Activated naive CD4-positive, alpha-beta T cell treated with anti-CD3 and anti-CD28 coated beads, Interleukin-2, amount 10 ng/mL, durations not matched to agents 7 days and 5 days (primary cell): ENCODE data around the gene PCDH9.

Experiments
- CTCF ChIA-PET: fragments of 350-600 bp; sonication (Branson Sonifier 250); formaldehyde crosslinking; loops from one replicate; lab custom pipeline; 2021; ENCODE audit warnings: antibody characterized with exemption; lab: Charles Lee
- DNase-seq: peaks from one replicate; pipeline ENCODE4 v3.0.0-alpha.2; 2020
- H3K27ac Mint-ChIP-seq: one replicate; pipeline ENCODE4 v1.8.0; 2021; ENCODE audit warnings: mild to moderate bottlenecking, moderate library complexity, mixed read lengths
- H3K27me3 Mint-ChIP-seq: one replicate; pipeline ENCODE4 v1.8.0; 2021; ENCODE audit warnings: mild to moderate bottlenecking, mixed read lengths
- H3K36me3 Mint-ChIP-seq: one replicate; pipeline ENCODE4 v1.8.0; 2021; ENCODE audit warnings: mixed read lengths
- H3K4me1 Mint-ChIP-seq: one replicate; pipeline ENCODE4 v1.8.0; 2021; ENCODE audit warnings: mixed read lengths
- H3K4me3 Mint-ChIP-seq: one replicate; pipeline ENCODE4 v1.8.0; 2021; ENCODE audit warnings: mild to moderate bottlenecking, moderate library complexity, mixed read lengths
- H3K9me3 Mint-ChIP-seq: one replicate; pipeline ENCODE4 v1.8.0; 2021; ENCODE audit warnings: mixed read lengths

The PCDH9 gene

GRCh38 chr13:66933527-66933926, 296.6 kb downstream of the PCDH9 start:
- H3K27me3 Mint-ChIP-seq: no peaks in the 10 kb centered on the region
- CTCF ChIA-PET: no interaction called here
- H3K36me3 Mint-ChIP-seq: no peaks in the 10 kb centered on the region
- no peak overlapping the region for H3K4me3 Mint-ChIP-seq
- no peaks in the 10 kb centered on the region for H3K4me1 Mint-ChIP-seq
- H3K27ac Mint-ChIP-seq: no peak overlapping the region
- DNase-seq: no peak
- H3K9me3 Mint-ChIP-seq: no peaks in the 10 kb centered on the region

DNA sequence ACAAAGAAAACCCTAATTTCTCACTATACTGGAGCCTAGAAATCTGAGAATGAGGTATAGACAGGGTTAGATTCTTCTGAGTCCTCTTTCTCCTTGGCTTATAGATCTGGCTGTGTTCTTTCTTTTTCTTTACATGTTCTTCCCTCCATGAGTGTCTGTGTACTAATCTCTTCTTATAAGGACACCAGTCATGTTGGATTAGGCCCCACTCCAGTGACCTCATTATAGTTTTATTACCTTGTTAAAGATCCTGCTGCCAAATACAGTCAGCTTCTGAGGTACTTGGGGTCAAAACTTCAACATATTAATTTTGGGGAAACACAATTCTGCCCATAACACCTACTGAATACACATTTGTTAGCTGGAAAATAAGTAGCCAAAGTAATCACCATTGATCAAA, 302.6 kb downstream of the PCDH9 start:
- CTCF ChIA-PET: no interaction called here
- Mint-ChIP-seq H3K27me3 (no peaks in the 10 kb centered on the region), H3K4me3 (no peak overlapping the region), H3K27ac (no peak overlapping the region), H3K9me3 (no peaks in the 10 kb centered on the region), H3K4me1 (no peaks in the 10 kb centered on the region), H3K36me3 (no peaks in the 10 kb centered on the region)
- DNase-seq: no peak

- Mint-ChIP-seq H3K27ac (no peak overlapping the region), H3K27me3 (no peaks in the 10 kb centered on the region), H3K4me3 (no peak overlapping the region), H3K36me3 (no peaks in the 10 kb centered on the region), H3K9me3 (no peaks in the 10 kb centered on the region), H3K4me1 (no peaks in the 10 kb centered on the region)
- no peak for DNase-seq
- CTCF ChIA-PET: no interaction called here
These were observed 303.1 kb downstream of the PCDH9 start for GRCh38 chr13:66926851-66927524.

DNA sequence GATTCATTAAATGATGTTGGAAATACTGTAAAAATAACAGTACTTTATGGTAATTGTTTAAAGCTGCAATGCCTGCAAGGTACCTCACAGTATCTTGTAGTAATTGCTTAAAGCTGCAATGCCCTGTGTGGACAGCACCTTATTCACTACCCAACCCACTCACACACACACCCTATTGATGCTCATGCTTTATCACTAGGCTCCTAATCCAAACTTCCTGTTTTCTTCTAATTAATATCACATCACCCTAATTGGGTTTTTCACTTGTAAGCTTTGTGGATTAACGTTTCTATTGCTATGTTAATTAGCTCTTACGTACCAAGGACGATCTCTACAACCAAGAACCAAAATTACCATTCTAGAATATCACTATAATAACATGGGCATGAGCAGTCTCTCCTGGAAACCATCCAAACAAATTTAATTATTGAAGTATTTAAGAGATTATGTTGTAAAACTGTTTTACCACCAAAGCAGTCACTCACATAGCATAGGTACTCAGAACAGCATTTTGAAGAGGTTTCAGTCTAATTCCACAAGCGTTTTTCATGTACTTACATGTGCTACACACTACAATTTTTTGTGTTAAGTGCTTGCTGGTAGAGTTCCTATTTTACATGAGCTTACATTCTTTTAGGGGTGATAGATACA, 303.8 kb downstream of the PCDH9 start:
- H3K9me3 Mint-ChIP-seq: no peaks in the 10 kb centered on the region
- no peaks in the 10 kb centered on the region for H3K27me3 Mint-ChIP-seq
- no peaks in the 10 kb centered on the region for H3K36me3 Mint-ChIP-seq
- no peak overlapping the region for H3K27ac Mint-ChIP-seq
- CTCF ChIA-PET: no interaction called here
- DNase-seq: no peak
- H3K4me3 Mint-ChIP-seq: no peak overlapping the region
- H3K4me1 Mint-ChIP-seq: no peaks in the 10 kb centered on the region

GRCh38 chr13:66922444-66922843, 307.7 kb downstream of the PCDH9 start:
- no peak overlapping the region for H3K27ac Mint-ChIP-seq
- no peak overlapping the region for H3K4me3 Mint-ChIP-seq
- CTCF ChIA-PET: no interaction called here
- H3K27me3 Mint-ChIP-seq: no peaks in the 10 kb centered on the region
- no peaks in the 10 kb centered on the region for H3K9me3 Mint-ChIP-seq
- H3K4me1 Mint-ChIP-seq: no peaks in the 10 kb centered on the region
- no peaks in the 10 kb centered on the region for H3K36me3 Mint-ChIP-seq
- no peak for DNase-seq

DNA sequence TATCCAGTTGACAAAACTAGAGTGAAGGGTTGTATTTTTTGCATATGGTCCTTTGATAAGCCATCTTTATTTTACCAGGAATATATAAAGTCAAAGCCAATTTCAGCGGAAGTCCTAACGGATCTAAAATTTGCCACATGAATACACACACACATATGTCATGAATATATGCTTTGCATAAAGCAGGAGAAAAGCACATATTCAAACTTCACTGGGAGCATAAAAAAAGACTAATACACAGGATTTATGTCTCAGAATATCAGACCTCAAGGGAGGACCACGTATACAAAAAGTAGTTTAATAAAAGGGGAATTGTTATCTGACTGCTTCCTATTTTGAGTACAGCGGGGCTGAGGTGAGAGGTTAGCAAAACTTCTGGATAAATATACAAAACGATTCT, 308.7 kb downstream of the PCDH9 start:
- Mint-ChIP-seq H3K27me3 (no peaks in the 10 kb centered on the region), H3K4me1 (no peaks in the 10 kb centered on the region), H3K4me3 (no peak overlapping the region), H3K27ac (no peak overlapping the region), H3K36me3 (no peaks in the 10 kb centered on the region), H3K9me3 (no peaks in the 10 kb centered on the region)
- no peak for DNase-seq
- CTCF ChIA-PET: interaction anchor here (0.6 to 0.7 kb wide), 2 partner anchors 311 to 499 kb away, joined by 3 to 4 read pairs; no protein-coding TSS in a partner anchor

DNA sequence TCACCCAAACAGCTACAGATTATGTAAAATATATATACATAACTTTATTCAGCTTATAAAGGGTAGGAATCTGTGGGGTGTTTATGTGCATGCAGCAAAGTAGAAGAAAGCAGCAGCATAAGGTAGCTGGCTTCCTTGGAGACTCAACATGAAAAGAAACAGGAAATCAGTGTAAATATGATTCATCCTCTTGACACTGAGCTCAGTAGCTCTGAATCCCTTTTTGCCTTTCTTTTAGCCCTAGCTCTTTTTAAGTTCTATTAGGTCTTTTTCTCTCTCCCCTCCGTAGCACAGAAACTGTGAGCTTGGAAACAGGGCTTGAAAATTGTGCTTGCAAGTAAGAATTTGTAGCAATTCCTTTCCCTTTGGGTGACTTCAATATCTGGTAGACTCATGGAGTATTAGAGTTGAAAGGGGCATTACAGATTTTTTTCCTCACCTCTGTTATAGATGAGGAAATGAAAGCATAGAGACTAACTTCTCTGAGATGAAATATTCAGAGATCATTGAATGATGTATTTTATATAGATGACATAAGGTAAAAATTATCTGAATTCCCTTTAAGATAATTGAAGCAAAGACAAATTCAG, 314.4 kb downstream of the PCDH9 start:
- H3K9me3 Mint-ChIP-seq: no peaks in the 10 kb centered on the region
- no peaks in the 10 kb centered on the region for H3K27me3 Mint-ChIP-seq
- DNase-seq: no peak
- no peak overlapping the region for H3K4me3 Mint-ChIP-seq
- CTCF ChIA-PET: interaction anchor here (0.5 kb wide), 1 partner anchor 786 kb away, joined by 3 read pairs; no protein-coding TSS in a partner anchor
- H3K36me3 Mint-ChIP-seq: no peaks in the 10 kb centered on the region
- no peak overlapping the region for H3K27ac Mint-ChIP-seq
- no peaks in the 10 kb centered on the region for H3K4me1 Mint-ChIP-seq

DNA sequence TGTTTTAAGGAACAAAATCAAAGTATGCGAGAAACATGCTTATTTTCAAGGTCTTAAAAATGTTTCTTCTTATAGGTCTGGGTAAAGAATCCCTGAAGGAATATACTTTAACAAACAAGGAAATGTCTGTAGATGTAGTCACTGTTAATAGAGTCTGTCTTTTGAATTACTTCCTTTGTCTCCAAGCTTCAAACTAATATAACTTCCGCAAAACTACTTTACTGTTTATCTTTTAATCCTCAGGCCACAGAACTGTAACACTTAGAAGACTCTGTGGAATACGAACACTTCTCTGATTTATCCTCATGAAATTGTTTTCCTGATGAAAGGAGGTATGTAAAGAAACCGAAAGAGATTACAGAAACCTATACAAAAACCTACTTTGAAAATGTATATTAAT, 316.0 kb downstream of the PCDH9 start:
- Mint-ChIP-seq H3K9me3 (no peaks in the 10 kb centered on the region), H3K36me3 (no peaks in the 10 kb centered on the region), H3K27me3 (no peaks in the 10 kb centered on the region)

GRCh38 chr13:66911411-66911939, 318.7 kb downstream of the PCDH9 start:
- Mint-ChIP-seq H3K9me3 (no peaks in the 10 kb centered on the region), H3K27me3 (no peaks in the 10 kb centered on the region), H3K4me3 (no peak overlapping the region), H3K27ac (no peak overlapping the region), H3K4me1 (no peaks in the 10 kb centered on the region), H3K36me3 (no peaks in the 10 kb centered on the region)
- CTCF ChIA-PET: no interaction called here
- no peak for DNase-seq

More for the DNA sequence above, 316.0 kb downstream of the PCDH9 start:
- no peak for DNase-seq
- Mint-ChIP-seq H3K27ac (no peak overlapping the region), H3K4me1 (no peaks in the 10 kb centered on the region), H3K4me3 (no peak overlapping the region)
- CTCF ChIA-PET: no interaction called here

GRCh38 chr13:66899955-66900354, 330.2 kb downstream of the PCDH9 start:
- Mint-ChIP-seq H3K4me1 (no peaks in the 10 kb centered on the region), H3K36me3 (no peaks in the 10 kb centered on the region), H3K27me3 (no peaks in the 10 kb centered on the region), H3K9me3 (no peaks in the 10 kb centered on the region), H3K4me3 (no peak overlapping the region), H3K27ac (no peak overlapping the region)
- no peak for DNase-seq
- CTCF ChIA-PET: no interaction called here

DNA sequence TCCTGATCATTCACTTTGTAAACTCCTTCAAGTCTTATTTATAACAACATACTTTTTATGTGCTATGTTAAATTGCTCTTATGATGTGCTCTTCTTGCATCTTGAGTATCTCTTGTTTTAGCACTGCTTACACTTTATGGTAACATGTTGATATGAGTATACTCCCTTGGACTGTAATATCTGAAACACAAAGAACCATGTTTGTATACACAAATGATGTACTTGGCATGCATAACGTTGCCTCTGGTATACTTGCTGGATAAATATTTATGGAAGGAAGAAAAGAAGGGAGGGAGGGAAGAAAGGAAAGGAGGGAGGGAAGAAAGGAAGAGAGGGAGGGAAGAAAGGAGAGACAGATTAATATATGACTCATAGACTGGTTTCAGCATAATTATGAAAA, 333.2 kb downstream of the PCDH9 start:
- H3K4me1 Mint-ChIP-seq: no peaks in the 10 kb centered on the region
- CTCF ChIA-PET: no interaction called here
- no peaks in the 10 kb centered on the region for H3K27me3 Mint-ChIP-seq
- DNase-seq: no peak
- H3K4me3 Mint-ChIP-seq: no peak overlapping the region
- H3K27ac Mint-ChIP-seq: no peak overlapping the region
- no peaks in the 10 kb centered on the region for H3K36me3 Mint-ChIP-seq
- H3K9me3 Mint-ChIP-seq: no peaks in the 10 kb centered on the region

- H3K27me3 Mint-ChIP-seq: no peaks in the 10 kb centered on the region
- H3K4me1 Mint-ChIP-seq: no peaks in the 10 kb centered on the region
- CTCF ChIA-PET: no interaction called here
- no peaks in the 10 kb centered on the region for H3K9me3 Mint-ChIP-seq
- no peak overlapping the region for H3K4me3 Mint-ChIP-seq
- no peaks in the 10 kb centered on the region for H3K36me3 Mint-ChIP-seq
- no peak for DNase-seq
- H3K27ac Mint-ChIP-seq: no peak overlapping the region
These were observed 334.4 kb downstream of the PCDH9 start for GRCh38 chr13:66895780-66896179.

DNA sequence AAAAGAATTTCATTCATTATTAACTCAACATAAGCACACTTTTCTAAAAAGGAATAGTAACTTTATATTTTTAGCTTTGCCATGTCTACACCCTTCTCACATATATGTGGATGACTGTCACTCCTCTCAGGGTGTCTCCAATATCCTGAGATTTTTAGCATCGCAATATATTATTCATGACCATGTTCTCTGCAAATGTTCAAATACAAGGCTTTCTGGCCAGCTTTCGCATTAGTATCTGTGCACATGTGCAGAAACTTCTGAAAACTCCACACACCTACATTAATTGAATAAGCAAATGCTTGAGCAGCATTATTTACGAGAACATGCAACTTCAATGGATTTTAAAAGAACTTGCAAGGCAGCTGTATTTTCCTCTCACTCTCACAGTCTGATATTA, 334.8 kb downstream of the PCDH9 start:
- H3K9me3 Mint-ChIP-seq: no peaks in the 10 kb centered on the region
- CTCF ChIA-PET: no interaction called here
- no peaks in the 10 kb centered on the region for H3K4me1 Mint-ChIP-seq
- no peak overlapping the region for H3K27ac Mint-ChIP-seq
- H3K27me3 Mint-ChIP-seq: no peaks in the 10 kb centered on the region
- no peak overlapping the region for H3K4me3 Mint-ChIP-seq
- H3K36me3 Mint-ChIP-seq: no peaks in the 10 kb centered on the region
- DNase-seq: no peak

GRCh38 chr13:66888698-66889097, 341.4 kb downstream of the PCDH9 start:
- no peak overlapping the region for H3K27ac Mint-ChIP-seq

DNA sequence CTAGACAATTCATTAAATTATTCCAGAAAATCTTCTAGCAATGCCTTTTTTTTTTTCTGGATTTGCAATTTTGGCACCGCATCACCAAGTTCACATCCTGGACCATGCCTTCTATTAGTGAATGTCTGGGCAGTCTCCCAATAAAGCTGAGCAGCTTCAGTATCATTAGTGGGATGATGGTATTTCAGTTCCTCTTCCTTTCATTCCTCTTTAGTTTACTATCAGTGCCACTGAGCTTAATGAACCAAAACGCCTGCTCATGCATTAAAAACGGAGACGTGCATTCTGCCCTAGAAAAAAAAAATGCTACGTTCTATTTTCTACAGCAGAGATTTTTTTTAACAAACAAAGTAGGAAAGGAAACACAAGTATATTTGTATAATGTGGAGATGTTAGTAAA, 343.0 kb downstream of the PCDH9 start:
- H3K4me1 Mint-ChIP-seq: no peaks in the 10 kb centered on the region
- no peaks in the 10 kb centered on the region for H3K27me3 Mint-ChIP-seq
- no peak for DNase-seq
- CTCF ChIA-PET: no interaction called here
- H3K4me3 Mint-ChIP-seq: no peak overlapping the region
- H3K9me3 Mint-ChIP-seq: peaks cover 1% of the 10 kb centered on the region
- H3K27ac Mint-ChIP-seq: no peak overlapping the region
- H3K36me3 Mint-ChIP-seq: no peaks in the 10 kb centered on the region

More at GRCh38 chr13:66888698-66889097, 341.4 kb downstream of the PCDH9 start:
- Mint-ChIP-seq H3K36me3 (no peaks in the 10 kb centered on the region), H3K4me1 (no peaks in the 10 kb centered on the region), H3K9me3 (no peaks in the 10 kb centered on the region), H3K27me3 (no peaks in the 10 kb centered on the region), H3K4me3 (no peak overlapping the region)
- no peak for DNase-seq
- CTCF ChIA-PET: no interaction called here
